ENCODE results near the gene CASR. TPM values are rescaled to one million over a fixed set of nuclear protein-coding genes. Genes with fewer than 3 reads are reported as not detected.

CASR gene
- total and polyA plus RNA-seq, 2 of the 4 experiments (the other 2 are of a cell fraction) = not detected

DNA sequence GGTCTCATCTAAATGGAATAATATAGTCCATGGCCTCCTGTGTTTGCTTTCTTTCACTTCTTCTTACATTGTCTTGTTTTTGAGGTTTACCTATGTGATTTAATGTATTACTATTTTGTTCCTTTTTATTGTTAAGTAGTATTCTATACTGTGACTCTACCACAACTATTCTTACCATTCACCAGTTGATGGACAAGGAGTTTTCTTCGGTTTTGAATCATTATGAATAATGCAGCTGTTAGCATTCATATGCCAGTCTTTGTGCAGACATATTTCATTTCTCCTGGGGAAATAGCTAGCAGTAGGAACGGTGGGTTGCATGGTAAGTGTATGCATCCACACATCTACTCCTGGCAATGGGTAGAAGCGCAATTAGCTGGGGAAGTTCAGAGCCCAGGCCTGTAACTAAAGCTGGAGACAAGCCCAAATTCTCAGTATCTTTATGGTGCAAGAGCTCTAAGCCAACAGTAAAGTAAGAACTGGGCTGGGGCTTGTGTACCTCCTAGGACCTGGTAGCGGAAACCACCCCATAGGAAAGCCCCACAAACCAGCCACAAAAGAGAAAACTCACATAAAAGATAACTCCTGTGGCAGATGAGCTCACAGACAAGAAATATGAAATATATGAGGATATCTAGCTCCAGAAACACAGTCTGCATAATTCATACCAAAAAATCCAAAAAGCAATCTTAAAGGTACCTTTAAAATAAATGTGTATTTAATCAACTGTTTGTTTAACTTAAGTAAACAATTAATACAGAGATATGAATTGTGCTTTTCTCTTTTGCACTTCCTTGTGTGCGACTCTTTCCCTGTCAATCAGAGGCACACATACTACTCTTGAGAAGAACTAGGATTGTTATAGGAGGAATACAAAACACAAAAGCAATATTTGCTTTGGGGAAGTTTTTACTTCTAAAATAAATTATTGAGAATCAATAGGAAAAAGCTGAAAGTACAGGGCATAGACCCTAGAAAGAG is 138.9 kb downstream of the CASR start (continued):
- TF ChIP-seq RFX5 (IDR thresholded peaks at IDR 0.05; ENCODE audit: low read depth, low read length) (no peak), RAD21 (IDR thresholded peaks at IDR 0.05; ENCODE audit: low read length) (no peak)

DNA sequence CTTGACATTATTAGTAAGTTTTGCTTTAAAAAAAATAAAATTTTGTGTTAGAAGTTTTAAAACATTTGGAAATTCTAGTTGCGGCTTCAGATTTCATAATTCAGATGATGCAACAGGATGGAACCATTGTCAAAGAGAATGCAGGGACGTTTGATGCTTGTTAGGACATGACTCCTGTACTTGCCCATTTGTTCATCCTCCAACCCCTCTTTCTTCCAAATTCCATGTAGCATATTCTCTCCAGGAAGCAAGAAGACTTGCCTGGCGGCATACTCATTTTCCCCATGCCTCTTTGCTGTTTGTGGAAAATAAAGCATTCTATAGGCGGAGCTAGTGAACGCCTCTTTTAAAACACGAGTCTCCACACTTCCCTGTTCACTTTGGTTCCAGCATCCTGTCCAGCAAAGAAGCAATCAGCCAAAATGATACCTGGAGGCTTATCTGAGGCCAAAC is 141.4 kb downstream of the CASR start, which contains the start of gene CSTA:
Gene CSTA, plus strand, starts transcription at position 378 of the 453 bp plus-strand sequence. Its CDS starts 45 bp downstream, at position 423.
- Histone ChIP-seq H3K4ac (ENCODE audit: low read depth, low read length) (no peak within 1 kb of the TSS), H3K9me3 (ENCODE audit: control insufficient read depth, insufficient read depth, low read length) (no peaks in the 10 kb centered on the region), H2BK15ac (ENCODE audit: low read depth, low read length) (no peak within 1 kb of the TSS), H3K56ac (ENCODE audit: extremely low read depth, insufficient read depth, low read length) (no peak within 1 kb of the TSS), H4K8ac (ENCODE audit: low read depth in 2 of 2, low read length in 2 of 2) (no peak within 1 kb of the TSS), H3K79me1 (ENCODE audit: low read depth in 1 of 2, low read length in 2 of 2) (no peaks in the 10 kb centered on the region), H4K91ac (ENCODE audit: insufficient read depth, low read depth, low read length) (no peak within 1 kb of the TSS), H3K14ac (replicated peaks; ENCODE audit: low read depth, low read length) (no peak within 1 kb of the TSS), H2BK120ac (ENCODE audit: low read depth, low read length) (no peak within 1 kb of the TSS), H3K4me2 (ENCODE audit: low read depth, low read length) (no peak within 1 kb of the TSS), H2BK20ac (ENCODE audit: low read depth, low read length) (no peak within 1 kb of the TSS), H3K4me3 (ENCODE audit: insufficient read depth, low read depth, low read length) (no peak within 1 kb of the TSS), H4K5ac (ENCODE audit: low read depth, low read length) (no peak within 1 kb of the TSS), H3K9me1 (ENCODE audit: insufficient read depth, low read length) (no peaks in the 10 kb centered on the region), H3K27me3 (ENCODE audit: control insufficient read depth, insufficient read depth, low read length) (peaks cover 2% of the 10 kb centered on the region), H2AK5ac (ENCODE audit: low read depth, low read length) (no peak within 1 kb of the TSS), H3K18ac (ENCODE audit: low read depth, low read length) (no peak within 1 kb of the TSS), H3K4me1 (ENCODE audit: control insufficient read depth, insufficient read depth, low read length) (no peaks in the 10 kb centered on the region), H3K23ac (ENCODE audit: low read depth, low read length) (no peak within 1 kb of the TSS; the same call in 1 of the 2 replicates), H3K36me3 (ENCODE audit: control insufficient read depth, insufficient read depth, low read length) (no peaks in the 10 kb centered on the region), H2AFZ (replicated peaks; ENCODE audit: low read length, poor library complexity) (no peak within 1 kb of the TSS), H4K20me1 (ENCODE audit: insufficient read depth, low read length) (no peaks in the 10 kb centered on the region), H2BK5ac (ENCODE audit: low read depth, low read length, poor library complexity, severe bottlenecking) (no peak within 1 kb of the TSS), H3K9ac (ENCODE audit: low read depth, low read length) (no peak within 1 kb of the TSS), H3K27ac (ENCODE audit: insufficient read depth, low read length) (no peak within 1 kb of the TSS), H2AK9ac (replicated peaks; ENCODE audit: low read depth, low read length, poor library complexity) (no peak within 1 kb of the TSS)
- no peak for DNase-seq
- no peak for TF ChIP-seq MAZ (IDR thresholded peaks at IDR 0.05; ENCODE audit: borderline replicate concordance, low read depth, low read length)
- peak; percentile 28; the same call in 1 of the 2 replicates for TF ChIP-seq CEBPB (IDR thresholded peaks at IDR 0.05; ENCODE audit: low read depth, low read length)
- TF ChIP-seq, protein P1, sequence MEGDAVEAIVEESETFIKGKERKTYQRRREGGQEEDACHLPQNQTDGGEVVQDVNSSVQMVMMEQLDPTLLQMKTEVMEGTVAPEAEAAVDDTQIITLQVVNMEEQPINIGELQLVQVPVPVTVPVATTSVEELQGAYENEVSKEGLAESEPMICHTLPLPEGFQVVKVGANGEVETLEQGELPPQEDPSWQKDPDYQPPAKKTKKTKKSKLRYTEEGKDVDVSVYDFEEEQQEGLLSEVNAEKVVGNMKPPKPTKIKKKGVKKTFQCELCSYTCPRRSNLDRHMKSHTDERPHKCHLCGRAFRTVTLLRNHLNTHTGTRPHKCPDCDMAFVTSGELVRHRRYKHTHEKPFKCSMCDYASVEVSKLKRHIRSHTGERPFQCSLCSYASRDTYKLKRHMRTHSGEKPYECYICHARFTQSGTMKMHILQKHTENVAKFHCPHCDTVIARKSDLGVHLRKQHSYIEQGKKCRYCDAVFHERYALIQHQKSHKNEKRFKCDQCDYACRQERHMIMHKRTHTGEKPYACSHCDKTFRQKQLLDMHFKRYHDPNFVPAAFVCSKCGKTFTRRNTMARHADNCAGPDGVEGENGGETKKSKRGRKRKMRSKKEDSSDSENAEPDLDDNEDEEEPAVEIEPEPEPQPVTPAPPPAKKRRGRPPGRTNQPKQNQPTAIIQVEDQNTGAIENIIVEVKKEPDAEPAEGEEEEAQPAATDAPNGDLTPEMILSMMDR (conservative IDR thresholded peaks at IDR 0.05; ENCODE audit: low read depth, low read length) = no peak
- no peak for TF ChIP-seq MXI1 (IDR thresholded peaks at IDR 0.05; ENCODE audit: borderline replicate concordance, low read depth, low read length)
- TF ChIP-seq BHLHE40 (IDR thresholded peaks at IDR 0.05; ENCODE audit: low read depth, low read length) = no peak
- no peak for TF ChIP-seq CHD1 (IDR thresholded peaks at IDR 0.05; ENCODE audit: low read depth, low read length)
- no peak for TF ChIP-seq POLR2A (IDR thresholded peaks at IDR 0.05; ENCODE audit: low read depth, low read length)
- ATAC-seq (ENCODE audit: low read depth) = no peak
- BruUV-seq (replicated peaks) = no TSS peak
- WGBS, 2 experiments (ENCODE audit: extremely low coverage in 2 of 2, insufficient read length in 1 of 2) = 67% methylated on average over 1 of the region's 6 CpGs; no CpG with 5 or more reads in 1 of the 2 experiments
- intact Hi-C loops (cut with micrococcal nuclease) = no loop called here
- ChIA-PET CTCF (no interaction called here), POLR2A (ENCODE audit: unreplicated experiment) (no interaction called here)
- in situ Hi-C loops (cut with MboI; ENCODE audit: low sequenced_read_pairs) = no loop called here
- dilution Hi-C loops (cut with HindIII; ENCODE audit: low sequenced_read_pairs, unreplicated experiment) = no loop called here

All from IMR-90 (cell line).